ENCODE measurements around the gene CFHR1.
A peak's percentile ranks its signal among the peaks of the same experiment; 100 is the strongest.

The CFHR1 gene

GRCh38 chr1:196797891-196798290 lies 21.6 kb upstream of the CFHR1 start:
- no peak for TF ChIP-seq TAF1 (IDR thresholded peaks at IDR 0.05; ENCODE audit: low read depth)

- TF ChIP-seq REST (IDR thresholded peaks at IDR 0.05; ENCODE audit: low read depth) = no peak
- TF ChIP-seq EGR1 (IDR thresholded peaks at IDR 0.05) = no peak
- TF ChIP-seq NFIC (IDR thresholded peaks at IDR 0.05) = no peak
- TF ChIP-seq CEBPB (IDR thresholded peaks at IDR 0.05) = no peak
- no peak for TF ChIP-seq RAD21 (IDR thresholded peaks at IDR 0.05; ENCODE audit: low read depth)
- TF ChIP-seq TCF12 (IDR thresholded peaks at IDR 0.05; ENCODE audit: low read depth) = no peak
- TF ChIP-seq YY1 (IDR thresholded peaks at IDR 0.05; ENCODE audit: low read depth) = no peak
These were observed 10.8 kb upstream of the CFHR1 start for GRCh38 chr1:196808529-196809235.

GRCh38 chr1:196827860-196828259 lies 8.3 kb downstream of the CFHR1 start:
- TF ChIP-seq RAD21 (IDR thresholded peaks at IDR 0.05; ENCODE audit: low read depth) = peak; percentile 58; the same call in 1 of the 2 replicates

- no peak for TF ChIP-seq NFIC (IDR thresholded peaks at IDR 0.05)
- TF ChIP-seq RAD21 (IDR thresholded peaks at IDR 0.05; ENCODE audit: low read depth) = no peak
- no peak for TF ChIP-seq MAX (IDR thresholded peaks at IDR 0.05)
- TF ChIP-seq ZBTB7A (IDR thresholded peaks at IDR 0.05; ENCODE audit: low read depth) = no peak
- TF ChIP-seq EGR1 (IDR thresholded peaks at IDR 0.05) = no peak
These were observed 36.5 kb downstream of the CFHR1 start for GRCh38 chr1:196856053-196856452.

- TF ChIP-seq TCF12 (IDR thresholded peaks at IDR 0.05; ENCODE audit: low read depth) (no peak), RAD21 (IDR thresholded peaks at IDR 0.05; ENCODE audit: low read depth) (no peak), MAX (IDR thresholded peaks at IDR 0.05) (no peak), ZBTB7A (IDR thresholded peaks at IDR 0.05; ENCODE audit: low read depth) (no peak), NFIC (IDR thresholded peaks at IDR 0.05) (no peak), TEAD4 (IDR thresholded peaks at IDR 0.05) (no peak), USF1 (IDR thresholded peaks at IDR 0.05) (no peak), REST (IDR thresholded peaks at IDR 0.05; ENCODE audit: low read depth) (no peak), CREB1 (IDR thresholded peaks at IDR 0.05; ENCODE audit: low read depth) (no peak), YY1 (IDR thresholded peaks at IDR 0.05; ENCODE audit: low read depth) (no peak), EGR1 (IDR thresholded peaks at IDR 0.05) (no peak), TAF1 (IDR thresholded peaks at IDR 0.05; ENCODE audit: low read depth) (no peak), FOXM1 (IDR thresholded peaks at IDR 0.05; ENCODE audit: borderline replicate concordance, low read depth) (no peak), CEBPB (IDR thresholded peaks at IDR 0.05) (no peak), EP300 (IDR thresholded peaks at IDR 0.05; ENCODE audit: borderline replicate concordance) (no peak)
These were observed 37.7 kb downstream of the CFHR1 start for GRCh38 chr1:196857188-196857587.

GRCh38 chr1:196858811-196859210 lies 39.3 kb downstream of the CFHR1 start:
- TF ChIP-seq CEBPB (IDR thresholded peaks at IDR 0.05) (no peak), REST (IDR thresholded peaks at IDR 0.05; ENCODE audit: low read depth) (no peak), USF1 (IDR thresholded peaks at IDR 0.05) (no peak), MAX (IDR thresholded peaks at IDR 0.05) (no peak), CREB1 (IDR thresholded peaks at IDR 0.05; ENCODE audit: low read depth) (no peak), TCF12 (IDR thresholded peaks at IDR 0.05; ENCODE audit: low read depth) (no peak), YY1 (IDR thresholded peaks at IDR 0.05; ENCODE audit: low read depth) (no peak), TEAD4 (IDR thresholded peaks at IDR 0.05) (no peak), RAD21 (IDR thresholded peaks at IDR 0.05; ENCODE audit: low read depth) (no peak), FOXM1 (IDR thresholded peaks at IDR 0.05; ENCODE audit: borderline replicate concordance, low read depth) (no peak), TAF1 (IDR thresholded peaks at IDR 0.05; ENCODE audit: low read depth) (no peak), EGR1 (IDR thresholded peaks at IDR 0.05) (no peak), NFIC (IDR thresholded peaks at IDR 0.05) (no peak), ZBTB7A (IDR thresholded peaks at IDR 0.05; ENCODE audit: low read depth) (no peak), EP300 (IDR thresholded peaks at IDR 0.05; ENCODE audit: borderline replicate concordance) (no peak)

All from Ishikawa (cell line).